Measurements from ENCODE around the gene CAMTA1. TPM values are rescaled to one million over a fixed set of nuclear protein-coding genes. Genes with fewer than 3 reads are reported as not detected.

CAMTA1 gene
- total RNA-seq, 1 donor from 2014 or later = 160 TPM

GRCh38 chr1:7399514-7400125, 614.4 kb downstream of the CAMTA1 start:
- intact Hi-C loops (cut with micrococcal nuclease) = no loop called here
- H3K27me3 ChIP-seq (ENCODE audit: low read depth) = no peaks in the 10 kb centered on the region
- H3K9me3 ChIP-seq (replicated peaks) = peaks cover 42% of the 10 kb centered on the region
- H3K4me3 ChIP-seq = no peak overlapping the region
- no peak overlapping the region for H3K27ac ChIP-seq (replicated peaks)
- no peak for DNase-seq
- H3K4me1 ChIP-seq = no peaks in the 10 kb centered on the region
- H3K36me3 ChIP-seq = no peaks in the 10 kb centered on the region
- TF ChIP-seq CTCF (IDR thresholded peaks at IDR 0.05; ENCODE audit: borderline replicate concordance) = no peak

GRCh38 chr1:7400566-7400965, 615.3 kb downstream of the CAMTA1 start:
- no peaks in the 10 kb centered on the region for H3K4me1 ChIP-seq
- no peak overlapping the region for H3K27ac ChIP-seq (replicated peaks)
- no peak for TF ChIP-seq CTCF (IDR thresholded peaks at IDR 0.05; ENCODE audit: borderline replicate concordance)
- H3K4me3 ChIP-seq = no peak overlapping the region
- intact Hi-C loops (cut with micrococcal nuclease) = no loop called here
- peaks cover 34% of the 10 kb centered on the region for H3K9me3 ChIP-seq (replicated peaks)
- H3K36me3 ChIP-seq = no peaks in the 10 kb centered on the region
- H3K27me3 ChIP-seq (ENCODE audit: low read depth) = no peaks in the 10 kb centered on the region
- DNase-seq = no peak

- intact Hi-C loops (cut with micrococcal nuclease) = no loop called here
- no peak for TF ChIP-seq CTCF (IDR thresholded peaks at IDR 0.05; ENCODE audit: borderline replicate concordance)
- Histone ChIP-seq H3K27ac (replicated peaks) (no peak overlapping the region), H3K36me3 (no peaks in the 10 kb centered on the region), H3K4me3 (no peak overlapping the region), H3K27me3 (ENCODE audit: low read depth) (no peaks in the 10 kb centered on the region), H3K9me3 (replicated peaks) (peaks cover 23% of the 10 kb centered on the region), H3K4me1 (no peaks in the 10 kb centered on the region)
- no peak for DNase-seq
Measured at GRCh38 chr1:7401814-7402547, 616.7 kb downstream of the CAMTA1 start.

GRCh38 chr1:7402548-7402850, 617.2 kb downstream of the CAMTA1 start:
- Histone ChIP-seq H3K27me3 (ENCODE audit: low read depth) (no peaks in the 10 kb centered on the region), H3K36me3 (no peaks in the 10 kb centered on the region), H3K4me3 (no peak overlapping the region), H3K9me3 (replicated peaks) (peaks cover 23% of the 10 kb centered on the region), H3K27ac (replicated peaks) (no peak overlapping the region), H3K4me1 (no peaks in the 10 kb centered on the region)
- intact Hi-C loops (cut with micrococcal nuclease) = no loop called here
- no peak for TF ChIP-seq CTCF (IDR thresholded peaks at IDR 0.05; ENCODE audit: borderline replicate concordance)
- DNase-seq = no peak

- no peak overlapping the region for H3K27ac ChIP-seq (replicated peaks)
- H3K4me1 ChIP-seq = no peaks in the 10 kb centered on the region
- DNase-seq = no peak
- no peaks in the 10 kb centered on the region for H3K27me3 ChIP-seq (ENCODE audit: low read depth)
- H3K9me3 ChIP-seq (replicated peaks) = peaks cover 23% of the 10 kb centered on the region
- H3K4me3 ChIP-seq = no peak overlapping the region
- H3K36me3 ChIP-seq = no peaks in the 10 kb centered on the region
- TF ChIP-seq CTCF (IDR thresholded peaks at IDR 0.05; ENCODE audit: borderline replicate concordance) = no peak
- intact Hi-C loops (cut with micrococcal nuclease) = no loop called here
Measured at GRCh38 chr1:7403265-7404045, 618.2 kb downstream of the CAMTA1 start.

Measured in left ventricle myocardium inferior (tissue), 1 donor.